GM23338 (cell line): ENCODE results near the gene ZNF821.
"Not testable (repeated sequence)": the region's sequence is repeated elsewhere in the genome, so short reads cannot be mapped to it uniquely, and the experiment has no call there.

Experiments used
- CREB1 ChIP-seq: fragments of 250-450 bp; sonication (Bioruptor Pico); IDR thresholded peaks from 2 replicates; pipeline ENCODE4 v1.5.0; 2020; ENCODE audit warnings: low read depth, mild to moderate bottlenecking, moderate library complexity
- CTCF ChIP-seq, 2 experiments: fragments of 200-600 bp in 1 of 2; sonication (generic) in 1 of 2; conservative IDR thresholded peaks; 2 replicates each; pipeline versions ENCODE4 v1.5.1 to v1.6.1; 2016 to 2017; ENCODE audit warnings: antibody characterized with exemption in 2 of 2, low read depth in 2 of 2, mild to moderate bottlenecking in 2 of 2, moderate library complexity in 1 of 2
- ETS1 ChIP-seq: IDR thresholded peaks from 2 replicates; pipeline ENCODE4 v1.6.1; 2016; ENCODE audit warnings: antibody characterized with exemption
- EZH2 ChIP-seq: fragments of 200-600 bp; sonication (generic); IDR thresholded peaks from one replicate; pipeline ENCODE4 v1.8.0; 2017; ENCODE audit warnings: antibody characterized with exemption, mild to moderate bottlenecking, low read depth; ENCODE audit not compliant: unreplicated experiment
- EZH2phosphoT487 ChIP-seq: fragments of 200-600 bp; sonication (generic); IDR thresholded peaks from one replicate; pipeline ENCODE4 v1.8.1; 2018; ENCODE audit warnings: antibody characterized with exemption; ENCODE audit not compliant: unreplicated experiment
- JUNB ChIP-seq: IDR thresholded peaks from one replicate; pipeline ENCODE4 v1.6.1; 2016; ENCODE audit warnings: antibody characterized with exemption; ENCODE audit not compliant: unreplicated experiment
- NANOG ChIP-seq: IDR thresholded peaks from 2 replicates; pipeline ENCODE4 v1.6.1; 2016; ENCODE audit warnings: antibody characterized with exemption, borderline replicate concordance
- POLR2AphosphoS5 ChIP-seq: IDR thresholded peaks from 2 replicates; pipeline ENCODE4 v1.6.1; 2016; ENCODE audit warnings: antibody characterized with exemption, low read depth
- REST ChIP-seq: IDR thresholded peaks from one replicate; pipeline ENCODE4 v1.6.1; 2018; ENCODE audit warnings: antibody characterized with exemption; ENCODE audit not compliant: unreplicated experiment
- STAT1 ChIP-seq: IDR thresholded peaks from one replicate; pipeline ENCODE4 v1.6.1; 2016; ENCODE audit warnings: antibody characterized with exemption; ENCODE audit not compliant: unreplicated experiment
- ZNF114 ChIP-seq: fragments of 250-450 bp; sonication (Bioruptor Pico); IDR thresholded peaks from 2 replicates; pipeline ENCODE4 v1.5.0; 2020; ENCODE audit warnings: mild to moderate bottlenecking, moderate library complexity
- ZNF331 ChIP-seq: fragments of 250-450 bp; sonication (Bioruptor Pico); IDR thresholded peaks from 2 replicates; pipeline ENCODE4 v1.5.0; 2020; ENCODE audit warnings: low read depth, mild to moderate bottlenecking, moderate library complexity
- ZNF462 ChIP-seq: fragments of 250-450 bp; sonication (Bioruptor Pico); IDR thresholded peaks from 2 replicates; pipeline ENCODE4 v1.5.0; 2020; ENCODE audit warnings: mild to moderate bottlenecking, moderate library complexity

GRCh38 chr16:71817155-71817500 lies 66.9 kb downstream of the ZNF821 start:
- TF ChIP-seq EZH2; CTCF (conservative IDR thresholded peaks at IDR 0.05; ENCODE audit: low read depth in 2 of 2); POLR2AphosphoS5; ZNF462 (CRISPR knock-in tag); ETS1; EZH2phosphoT487; REST; JUNB; CREB1 (CRISPR knock-in tag); NANOG; ZNF331 (CRISPR knock-in tag); ZNF114 (CRISPR knock-in tag); STAT1: not testable (repeated sequence)
